ENCODE results near the gene SEMA3F.

SEMA3F gene

DNA sequence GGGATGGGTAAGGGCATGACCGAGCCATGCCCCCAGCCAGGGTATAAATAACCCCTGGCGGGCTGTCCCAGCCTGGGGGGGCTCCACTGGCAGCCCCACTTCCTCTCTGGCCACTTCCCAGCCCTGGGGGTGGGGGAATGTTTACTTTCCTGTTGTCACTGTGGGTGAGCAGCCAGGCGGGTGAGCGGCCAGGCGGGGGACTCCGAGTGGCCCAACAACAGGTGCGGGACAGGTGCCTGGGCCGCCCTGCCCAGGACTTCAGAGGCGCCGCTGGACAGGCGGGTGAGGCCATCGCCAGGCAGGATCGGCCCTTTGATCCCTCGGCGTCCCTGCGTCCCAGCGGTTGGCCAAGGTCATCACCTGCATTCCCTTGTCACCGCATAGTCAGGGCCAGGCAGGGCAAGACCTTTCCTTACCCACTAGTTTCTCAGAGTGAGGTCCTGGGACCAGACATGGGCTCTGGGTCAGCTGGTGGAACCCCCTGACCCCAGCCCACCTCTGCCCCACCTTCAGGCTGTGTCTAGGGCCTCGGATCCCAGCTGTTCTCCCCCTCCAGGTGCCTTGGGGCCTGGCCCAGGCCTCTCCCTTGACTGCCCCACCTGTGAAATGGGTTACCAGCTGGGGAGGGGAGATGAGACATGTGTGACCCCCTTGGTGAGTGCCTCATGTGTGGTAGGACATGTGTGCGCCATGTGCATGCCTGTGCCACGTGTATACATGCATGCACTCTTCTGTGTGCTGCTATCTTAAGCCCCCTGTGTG lies 16.6 kb downstream of the SEMA3F start:
- no peak for DNase-seq

DNA sequence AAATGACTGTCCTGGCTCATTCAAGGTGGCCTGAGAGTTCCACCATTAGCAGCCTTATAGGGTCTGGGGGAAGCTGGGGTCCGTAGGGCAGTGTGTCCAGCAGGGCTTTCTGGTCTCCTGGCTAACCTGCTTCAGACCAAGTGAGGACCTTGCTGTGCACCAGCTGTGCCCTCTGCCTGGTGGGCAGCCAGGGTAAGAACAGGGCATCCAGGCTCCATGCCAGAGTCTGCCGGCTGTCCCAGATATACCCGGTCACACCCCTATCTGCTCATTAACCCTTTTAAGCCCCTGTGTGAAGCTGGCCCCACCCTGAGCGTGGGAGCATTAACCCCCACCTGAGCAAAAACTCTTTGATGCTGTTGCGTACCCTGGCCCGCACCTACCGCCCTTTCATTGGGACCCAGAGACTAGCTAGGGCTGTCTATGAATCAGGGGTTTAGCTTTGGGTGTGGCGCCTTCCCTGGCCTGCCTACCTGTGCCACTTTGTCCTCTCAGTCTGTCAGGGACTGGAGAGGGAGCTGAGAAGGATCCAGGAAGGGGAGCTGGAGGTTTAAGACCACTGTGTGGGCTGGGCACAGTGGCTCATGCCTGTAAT lies 17.6 kb downstream of the SEMA3F start:
- DNase-seq, result no peak

DNA sequence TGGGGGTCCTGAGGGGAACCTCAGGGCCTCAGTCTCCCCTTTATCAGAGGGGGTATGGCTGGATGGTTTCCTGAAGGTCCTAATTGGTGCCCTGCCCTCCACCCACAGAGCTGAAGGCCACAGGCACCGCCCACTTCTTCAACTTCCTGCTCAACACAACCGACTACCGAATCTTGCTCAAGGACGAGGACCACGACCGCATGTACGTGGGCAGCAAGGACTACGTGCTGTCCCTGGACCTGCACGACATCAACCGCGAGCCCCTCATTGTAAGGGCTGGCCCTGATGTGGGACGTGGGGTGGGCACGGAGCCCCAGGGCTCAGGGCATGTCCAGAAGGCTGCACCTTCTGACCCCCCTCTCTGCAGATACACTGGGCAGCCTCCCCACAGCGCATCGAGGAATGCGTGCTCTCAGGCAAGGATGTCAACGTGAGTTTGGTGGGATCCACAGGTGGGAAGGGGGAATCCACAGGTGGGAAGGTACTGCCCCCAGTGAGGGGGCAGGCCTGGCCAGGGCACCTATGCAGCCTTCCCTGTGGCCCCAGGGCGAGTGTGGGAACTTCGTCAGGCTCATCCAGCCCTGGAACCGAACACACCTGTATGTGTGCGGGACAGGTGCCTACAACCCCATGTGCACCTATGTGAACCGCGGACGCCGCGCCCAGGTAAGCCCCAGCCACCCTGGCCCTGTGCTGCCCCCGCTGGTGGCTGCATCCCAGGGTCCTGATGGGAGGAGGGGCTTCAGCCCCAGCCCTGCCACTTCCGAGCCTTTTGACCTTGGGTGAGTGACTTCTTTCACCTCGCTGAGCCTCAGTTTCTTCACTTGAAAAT lies 18.8 kb downstream of the SEMA3F start:
- DNase-seq, result no peak

DNA sequence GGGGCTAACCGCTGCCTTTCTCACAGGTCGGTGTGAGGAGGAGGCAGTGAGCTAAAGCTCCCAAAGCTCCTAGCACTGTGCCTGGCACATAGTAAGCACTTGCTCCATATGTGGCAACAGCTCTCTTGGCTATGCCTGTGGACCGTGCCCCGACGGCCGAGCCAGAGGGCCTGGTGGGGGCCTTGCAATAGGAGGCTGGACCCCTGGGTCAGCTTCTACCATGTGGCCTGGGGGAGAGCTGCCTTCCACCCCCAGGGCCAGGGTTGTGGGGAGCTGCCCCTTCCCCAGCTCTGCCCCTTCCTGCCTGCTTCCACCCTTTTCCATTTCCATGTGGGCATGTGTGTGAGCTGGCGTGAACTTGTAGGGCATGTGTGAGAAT lies 19.4 kb downstream of the SEMA3F start:
- DNase-seq, result no peak

DNA sequence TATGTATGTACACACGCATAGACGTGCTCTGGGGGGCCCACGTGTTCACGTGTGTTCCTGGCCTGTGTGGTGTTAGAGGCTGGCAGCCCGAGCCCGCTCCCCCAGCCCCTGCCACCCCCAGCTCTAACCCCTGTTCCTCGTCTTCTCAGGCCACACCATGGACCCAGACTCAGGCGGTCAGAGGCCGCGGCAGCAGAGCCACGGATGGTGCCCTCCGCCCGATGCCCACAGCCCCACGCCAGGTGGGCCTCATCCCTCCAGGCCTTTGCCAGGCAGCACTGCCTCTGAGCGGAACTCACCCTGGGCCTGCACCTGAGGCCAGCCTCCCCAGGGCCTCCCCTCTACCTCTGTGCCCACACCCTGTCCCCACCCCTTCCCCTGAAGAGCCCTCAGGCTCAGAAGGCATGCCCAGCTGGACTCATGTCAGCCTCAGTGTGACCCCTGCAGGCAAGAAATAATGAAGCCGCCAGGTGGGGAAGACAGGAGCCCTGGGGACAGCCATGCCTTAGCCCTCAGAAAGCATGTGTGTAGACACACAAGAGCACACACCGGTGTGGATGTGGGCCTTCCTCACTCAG lies 19.9 kb downstream of the SEMA3F start:
- no peak for DNase-seq

DNA sequence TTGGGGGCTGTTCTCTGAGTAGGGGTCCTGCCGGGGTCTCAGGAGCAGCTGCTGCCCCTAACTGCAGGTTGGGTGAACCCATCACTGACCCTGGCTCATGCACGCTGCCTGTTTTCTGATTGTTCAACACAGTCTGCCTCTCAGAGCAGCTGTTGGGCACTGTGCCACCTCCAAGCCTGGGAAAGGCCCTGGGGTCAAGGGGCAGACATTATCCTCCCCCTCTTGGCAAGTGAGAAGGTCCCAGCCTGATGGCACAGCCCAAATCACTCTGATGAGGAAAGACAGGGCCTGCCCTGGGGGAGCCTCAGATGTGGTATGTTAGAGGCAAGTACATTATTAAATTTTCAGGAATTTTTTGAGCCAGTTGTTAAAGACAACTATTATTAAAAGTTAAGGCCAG lies 22.2 kb downstream of the SEMA3F start:
- no peak for DNase-seq

DNA sequence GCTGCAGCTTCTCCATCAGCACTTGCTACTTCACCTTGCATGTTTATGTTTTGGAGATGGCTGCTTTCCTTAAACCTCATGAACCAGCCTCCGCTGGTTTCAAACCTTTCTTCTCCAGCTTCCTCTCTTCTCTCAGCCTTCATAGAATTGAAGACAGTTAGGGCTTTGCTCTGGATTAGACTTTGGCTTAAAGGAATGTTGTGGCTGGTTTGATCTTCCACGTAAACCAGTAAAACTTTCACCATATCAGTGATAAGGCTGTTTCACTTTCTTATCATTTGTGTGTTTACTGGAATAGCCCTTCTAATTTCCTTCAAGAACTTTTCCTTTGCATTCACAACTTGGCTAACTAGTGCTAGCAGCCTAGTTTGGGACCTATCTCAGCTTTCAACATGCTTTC lies 24.6 kb downstream of the SEMA3F start:
- DNase-seq, result no peak

DNA sequence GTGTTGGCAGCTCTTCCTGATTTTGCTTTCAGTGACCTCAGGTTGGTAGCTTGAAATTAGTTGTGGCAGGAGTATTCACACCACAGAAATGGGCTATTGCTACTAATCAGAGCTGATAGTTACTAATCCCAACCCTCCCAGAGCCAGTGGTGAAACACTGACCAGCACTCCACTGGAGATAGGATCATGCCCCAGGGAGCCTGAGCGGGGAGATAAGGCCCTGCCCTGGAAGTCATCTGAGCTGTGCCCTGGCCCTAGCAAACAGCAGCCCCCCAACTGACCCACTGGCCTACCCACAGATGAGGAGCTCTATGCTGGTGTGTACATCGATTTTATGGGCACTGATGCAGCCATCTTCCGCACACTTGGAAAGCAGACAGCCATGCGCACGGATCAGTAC lies 26.9 kb downstream of the SEMA3F start:
- no peak for DNase-seq

DNA sequence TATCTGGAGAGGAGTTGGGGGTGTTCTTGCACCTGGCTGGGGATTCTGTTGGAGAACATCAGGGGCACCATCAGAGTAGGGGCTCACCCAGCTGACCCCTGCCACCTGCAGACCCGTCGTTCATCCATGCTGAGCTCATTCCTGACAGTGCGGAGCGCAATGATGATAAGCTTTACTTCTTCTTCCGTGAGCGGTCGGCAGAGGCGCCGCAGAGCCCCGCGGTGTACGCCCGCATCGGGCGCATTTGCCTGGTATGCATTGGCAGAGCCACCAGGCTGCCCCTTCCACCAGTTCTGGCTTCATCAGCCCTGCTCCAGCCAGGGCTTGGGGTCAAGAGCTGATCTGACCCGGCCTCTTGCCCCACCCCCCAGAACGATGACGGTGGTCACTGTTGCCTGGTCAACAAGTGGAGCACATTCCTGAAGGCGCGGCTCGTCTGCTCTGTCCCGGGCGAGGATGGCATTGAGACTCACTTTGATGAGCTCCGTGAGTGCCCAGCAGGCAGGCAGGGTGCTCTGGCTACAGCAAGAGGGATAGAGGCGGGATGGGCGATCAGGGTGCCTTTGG lies 27.5 kb downstream of the SEMA3F start:
- no peak for DNase-seq

DNA sequence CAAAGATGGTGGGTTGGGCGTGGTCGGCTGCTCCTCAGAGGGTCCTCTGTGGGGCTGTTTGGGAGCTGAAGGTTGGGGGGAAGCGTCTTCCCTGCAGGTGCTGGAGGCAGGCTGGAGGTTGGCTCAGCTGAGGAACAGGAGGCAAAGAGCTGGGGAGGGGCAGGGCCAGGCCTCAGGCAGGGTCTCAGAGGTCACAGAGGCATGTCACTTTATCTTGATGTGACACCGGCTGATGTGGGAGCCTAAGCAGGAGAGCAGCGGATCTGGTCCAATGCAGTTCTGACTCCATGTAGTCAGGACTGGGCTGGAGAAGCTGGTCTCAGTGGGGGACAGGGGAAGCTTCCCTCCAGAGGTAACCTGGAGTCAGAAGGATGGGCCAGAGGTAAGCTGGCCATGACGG lies 28.6 kb downstream of the SEMA3F start:
- DNase-seq, result no peak

DNA sequence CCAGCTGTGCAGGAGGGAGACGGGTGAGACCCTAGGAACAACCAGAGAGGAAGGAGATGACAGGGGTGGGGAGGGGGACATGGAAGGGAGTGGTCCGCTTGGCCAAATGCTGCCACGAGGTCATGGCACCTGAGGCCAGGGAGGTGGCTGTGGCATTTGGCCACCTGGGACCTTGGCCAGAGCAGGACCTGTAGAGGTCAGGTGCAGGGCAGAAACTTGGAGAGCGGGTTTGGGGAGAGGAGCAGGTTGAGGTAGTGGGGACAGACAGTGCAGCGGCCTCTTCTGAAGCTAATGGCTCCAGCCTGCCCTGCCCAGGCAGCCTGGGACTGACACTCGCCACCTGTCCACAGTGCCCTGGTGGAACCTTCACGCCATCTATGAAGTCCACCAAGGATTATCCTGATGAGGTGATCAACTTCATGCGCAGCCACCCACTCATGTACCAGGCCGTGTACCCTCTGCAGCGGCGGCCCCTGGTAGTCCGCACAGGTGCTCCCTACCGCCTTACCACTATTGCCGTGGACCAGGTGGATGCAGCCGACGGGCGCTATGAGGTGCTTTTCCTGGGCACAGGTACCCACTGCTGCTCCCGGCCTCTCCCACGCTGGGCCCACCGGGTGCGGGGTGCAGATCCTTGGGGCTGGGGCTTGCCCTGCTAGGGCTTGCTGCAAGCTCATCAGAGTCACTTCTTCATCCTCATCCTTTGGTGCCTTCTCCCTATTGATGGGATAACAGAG lies 29.3 kb downstream of the SEMA3F start:
- DNase-seq, result no peak

DNA sequence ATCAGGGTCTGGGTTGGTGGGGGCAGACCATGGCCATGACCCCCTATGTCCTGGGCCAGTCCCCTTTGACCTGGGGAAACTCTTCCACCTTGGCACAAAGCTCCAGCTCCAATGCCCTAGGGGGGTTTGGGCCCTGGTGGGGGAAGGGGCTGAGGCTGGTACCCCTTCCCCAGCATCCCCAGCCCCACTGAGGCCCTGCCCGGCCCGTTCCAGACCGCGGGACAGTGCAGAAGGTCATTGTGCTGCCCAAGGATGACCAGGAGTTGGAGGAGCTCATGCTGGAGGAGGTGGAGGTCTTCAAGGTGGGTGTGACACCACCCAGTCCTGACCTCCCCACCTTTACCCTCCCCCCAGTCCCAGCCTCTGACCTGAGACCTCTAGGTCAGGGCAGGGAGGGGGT lies 30.1 kb downstream of the SEMA3F start:
- DNase-seq, result no peak

DNA sequence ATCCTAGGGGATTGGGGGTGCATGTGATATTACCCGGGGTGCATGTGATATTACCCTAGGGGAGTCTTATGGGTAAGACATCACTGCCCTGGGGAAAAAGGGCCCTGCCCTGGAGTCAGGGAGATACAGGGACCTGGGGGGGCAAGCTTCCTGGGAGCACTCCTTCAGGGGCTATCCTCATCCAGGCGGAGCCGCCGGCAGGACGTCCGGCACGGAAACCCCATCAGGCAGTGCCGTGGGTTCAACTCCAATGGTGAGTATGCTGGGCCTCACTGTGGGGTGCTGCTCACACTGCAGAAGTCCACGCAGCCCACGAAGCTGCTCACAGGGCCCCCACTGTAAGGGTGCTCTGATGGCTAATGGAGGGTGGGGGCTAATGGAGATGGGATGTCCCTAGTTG lies 31.0 kb downstream of the SEMA3F start:
- no peak for DNase-seq

DNA sequence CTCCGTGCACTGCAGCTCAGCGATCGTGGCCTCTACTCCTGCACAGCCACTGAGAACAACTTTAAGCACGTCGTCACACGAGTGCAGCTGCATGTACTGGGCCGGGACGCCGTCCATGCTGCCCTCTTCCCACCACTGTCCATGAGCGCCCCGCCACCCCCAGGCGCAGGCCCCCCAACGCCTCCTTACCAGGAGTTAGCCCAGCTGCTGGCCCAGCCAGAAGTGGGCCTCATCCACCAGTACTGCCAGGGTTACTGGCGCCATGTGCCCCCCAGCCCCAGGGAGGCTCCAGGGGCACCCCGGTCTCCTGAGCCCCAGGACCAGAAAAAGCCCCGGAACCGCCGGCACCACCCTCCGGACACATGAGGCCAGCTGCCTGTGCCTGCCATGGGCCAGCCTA lies 32.6 kb downstream of the SEMA3F start:
- DNase-seq, result no peak

DNA sequence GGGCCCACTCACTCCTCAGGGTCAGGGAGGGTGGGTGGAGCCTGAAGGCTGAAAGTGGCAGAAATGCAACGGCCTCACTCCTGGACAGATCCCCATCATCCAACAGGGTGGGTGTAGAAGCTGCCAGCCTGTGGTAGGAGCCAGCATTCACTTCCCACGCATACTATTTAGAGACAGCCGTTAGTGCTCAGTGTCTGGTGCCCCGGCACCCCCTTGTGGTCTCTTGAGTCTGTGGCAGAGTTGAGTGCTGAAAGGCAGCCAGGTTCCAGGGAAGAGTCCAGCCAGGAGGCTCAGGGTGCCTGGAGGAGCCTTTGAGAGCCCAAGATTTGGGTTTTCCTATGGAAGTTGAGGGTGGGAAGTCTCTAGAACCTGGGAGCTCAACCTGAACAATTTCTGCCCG lies 34.1 kb downstream of the SEMA3F start:
- peak; percentile 44 for DNase-seq

DNA sequence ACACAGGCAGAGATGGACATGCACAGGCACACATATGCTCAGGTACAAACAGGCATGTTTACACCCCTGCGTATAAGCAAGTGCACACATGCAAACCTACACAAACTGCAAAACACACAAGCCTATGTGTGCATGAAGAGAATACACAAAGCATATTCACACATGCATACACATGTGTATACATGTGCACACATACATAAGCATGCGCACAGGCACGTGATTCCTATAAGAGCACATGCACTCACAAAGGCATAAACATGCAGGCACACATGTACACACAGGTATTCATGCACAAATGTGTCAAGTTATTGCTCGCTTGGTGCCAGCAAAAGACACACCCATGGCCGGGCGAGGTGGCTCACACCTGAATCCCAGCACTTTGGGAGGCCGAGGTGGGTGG lies 34.9 kb downstream of the SEMA3F start:
- DNase-seq, result no peak

DNA sequence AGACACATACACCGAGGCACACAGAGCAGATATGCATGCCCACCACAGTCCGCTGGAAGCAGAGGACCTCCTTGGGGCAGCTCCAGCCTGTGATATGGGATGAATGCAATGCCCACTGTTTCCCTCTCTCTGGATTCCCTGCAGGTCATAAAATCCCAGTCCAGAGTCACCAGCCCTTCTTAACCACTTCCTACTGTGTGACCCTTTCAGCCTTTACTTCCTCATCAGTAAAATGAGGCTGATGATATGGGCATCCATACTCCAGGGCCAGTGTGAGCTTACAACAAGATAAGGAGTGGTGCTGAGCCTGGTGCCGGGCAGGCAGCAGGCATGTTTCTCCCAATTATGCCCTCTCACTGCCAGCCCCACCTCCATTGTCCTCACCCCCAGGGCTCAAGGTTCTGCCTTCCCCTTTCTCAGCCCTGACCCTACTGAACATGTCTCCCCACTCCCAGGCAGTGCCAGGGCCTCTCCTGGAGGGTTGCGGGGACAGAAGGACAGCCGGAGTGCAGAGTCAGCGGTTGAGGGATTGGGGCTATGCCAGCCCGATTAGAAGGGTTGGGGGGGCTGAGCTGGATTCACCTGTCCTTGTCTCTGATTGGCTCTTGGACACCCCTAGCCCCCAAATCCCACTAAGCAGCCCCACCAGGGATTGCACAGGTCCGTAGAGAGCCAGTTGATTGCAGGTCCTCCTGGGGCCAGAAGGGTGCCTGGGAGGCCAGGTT lies 36.0 kb downstream of the SEMA3F start, which contains the start of gene GNAT1:
TSS of gene GNAT1 (plus strand) at position 675 of the 725 bp plus-strand sequence. CDS start 116 bp downstream, outside the sequence.
- DNase-seq, result no peak

DNA sequence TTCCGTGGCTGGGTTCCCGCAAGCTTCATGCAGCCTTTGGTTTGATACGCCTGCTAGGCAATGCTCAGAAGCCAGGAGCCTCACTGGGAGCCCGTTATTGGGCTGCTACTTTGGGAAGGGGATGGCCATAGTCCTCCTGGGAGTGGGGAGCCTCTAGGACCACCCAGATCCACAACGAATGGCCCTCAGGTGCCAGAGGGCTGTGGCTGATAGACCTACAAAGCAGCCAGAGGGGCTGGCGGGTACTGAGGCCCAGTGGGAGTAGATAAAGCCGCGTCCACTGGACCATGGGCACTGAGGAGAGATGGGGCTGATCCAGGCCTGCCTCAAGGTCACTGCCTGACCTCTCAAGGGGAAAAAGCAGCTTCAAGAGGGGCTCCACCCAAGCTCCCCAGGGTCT lies 37.0 kb downstream of the SEMA3F start:
- no peak for DNase-seq

DNA sequence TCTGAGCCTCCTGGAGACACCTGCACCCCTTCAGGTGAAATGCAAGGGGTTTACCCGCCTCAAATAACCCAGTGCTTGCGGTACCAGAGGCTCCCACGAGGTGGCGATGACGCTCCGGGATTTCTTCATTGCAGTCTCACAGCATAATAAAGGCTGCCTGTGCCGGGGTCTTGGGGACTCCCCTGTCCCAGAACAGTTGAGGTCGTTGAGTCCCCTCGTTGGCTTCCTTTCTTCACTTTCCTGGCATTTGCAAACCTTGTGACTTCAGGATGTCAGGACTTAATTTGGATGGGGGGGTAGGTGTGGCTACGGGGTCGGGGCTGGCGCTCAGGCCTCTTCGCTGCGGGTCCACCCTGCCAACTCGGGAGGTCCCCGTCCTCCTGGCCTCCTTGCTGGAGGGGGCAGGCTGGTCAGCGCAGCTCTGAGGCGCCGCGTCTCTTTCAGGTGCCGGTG lies 37.6 kb downstream of the SEMA3F start:
- peak; percentile 61 for DNase-seq

DNA sequence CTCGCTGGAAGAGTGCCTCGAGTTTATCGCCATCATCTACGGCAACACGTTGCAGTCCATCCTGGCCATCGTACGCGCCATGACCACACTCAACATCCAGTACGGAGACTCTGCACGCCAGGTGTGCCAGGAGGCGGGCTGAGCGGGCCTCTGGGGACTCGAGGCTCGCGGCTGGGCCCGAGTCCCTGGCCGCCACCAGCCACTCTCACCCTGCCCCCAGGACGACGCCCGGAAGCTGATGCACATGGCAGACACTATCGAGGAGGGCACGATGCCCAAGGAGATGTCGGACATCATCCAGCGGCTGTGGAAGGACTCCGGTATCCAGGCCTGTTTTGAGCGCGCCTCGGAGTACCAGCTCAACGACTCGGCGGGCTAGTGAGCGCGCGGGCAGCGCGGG lies 38.2 kb downstream of the SEMA3F start:
- DNase-seq, result no peak

DNA sequence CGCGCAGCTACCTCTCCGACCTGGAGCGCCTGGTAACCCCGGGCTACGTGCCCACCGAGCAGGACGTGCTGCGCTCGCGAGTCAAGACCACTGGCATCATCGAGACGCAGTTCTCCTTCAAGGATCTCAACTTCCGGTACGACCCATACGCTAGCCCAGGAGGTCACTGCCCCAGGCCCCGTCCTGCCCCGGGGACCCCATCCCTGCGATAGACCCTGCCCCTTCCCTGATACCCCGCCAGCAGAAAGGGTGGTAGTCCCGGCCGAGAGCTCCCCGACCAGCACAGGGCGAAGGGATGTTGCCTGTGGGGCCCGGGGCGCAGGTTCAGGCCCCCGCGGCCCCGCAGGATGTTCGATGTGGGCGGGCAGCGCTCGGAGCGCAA lies 38.6 kb downstream of the SEMA3F start:
- no peak for DNase-seq

Measured in midbrain (tissue), 1 donor.